Measurements from ENCODE around the gene EHF.

DNA sequence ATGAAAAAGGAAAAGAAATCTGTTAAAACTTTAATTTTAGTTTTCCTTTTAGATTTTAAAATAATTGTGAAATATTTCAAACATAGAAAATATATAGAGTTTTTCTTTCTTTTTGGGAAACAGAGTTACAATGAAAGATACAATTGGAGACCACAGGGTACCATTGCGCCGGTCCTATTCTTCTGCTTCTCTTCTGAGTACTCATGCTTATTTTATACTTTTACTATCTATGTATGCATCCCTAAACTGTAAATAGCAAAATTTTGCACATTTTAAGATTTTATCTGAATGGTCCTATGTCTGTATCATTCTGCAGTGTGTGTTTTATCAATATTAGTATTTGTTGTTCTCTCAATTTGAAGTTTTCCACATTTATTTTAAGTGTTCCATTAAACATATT is 65.0 kb downstream of the EHF start:
- TF ChIP-seq POU2F2 (IDR thresholded peaks at IDR 0.05; ENCODE audit: low read depth, low read length): no peak
- no peak for TF ChIP-seq POLR2A (IDR thresholded peaks at IDR 0.05; ENCODE audit: low read depth, low read length)
- TF ChIP-seq POLR2AphosphoS5 (IDR thresholded peaks at IDR 0.05; ENCODE audit: low read depth, low read length): no peak
- TF ChIP-seq TAF1 (IDR thresholded peaks at IDR 0.05; ENCODE audit: low read depth, low read length): no peak

Measured in GM12891 (cell line).